Activated CD8-positive, alpha-beta memory T cell treated with anti-CD3 and anti-CD28 coated beads, Interleukin-2, amount 50 U/mL, for 24 hours (primary cell): Measurements from ENCODE around the gene DLG1.

Experiments used
- DNase-seq: peaks from one replicate; pipeline ENCODE4 v3.0.0-alpha.2; 2020; ENCODE audit errors: extremely low read depth

DLG1 gene

DNA sequence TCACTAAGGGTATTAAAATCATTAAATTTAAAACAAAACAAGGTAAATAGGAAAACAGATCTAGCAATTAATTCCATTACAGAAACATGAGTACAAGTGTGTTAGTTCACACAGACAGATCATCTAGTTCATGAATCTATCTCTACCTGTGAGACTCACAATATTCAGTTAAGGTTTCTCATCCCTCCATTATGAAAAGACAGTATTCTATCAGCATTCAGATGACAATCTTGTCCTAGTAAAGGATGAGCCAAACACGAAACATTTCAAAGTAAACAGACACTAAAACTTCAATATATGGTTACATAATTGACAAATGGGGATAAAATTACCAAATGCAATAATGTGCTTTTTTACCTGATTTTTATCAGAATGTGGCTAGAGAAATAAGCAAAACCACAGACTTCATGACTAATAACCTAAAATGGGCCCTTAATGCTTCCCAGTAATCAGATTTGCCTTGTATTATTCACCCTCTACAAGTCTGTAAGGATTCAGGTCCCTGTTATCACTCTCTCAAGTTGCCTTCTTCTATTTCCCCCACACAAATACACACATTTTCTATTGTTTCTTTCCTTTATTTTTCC, 126.8 kb downstream of the DLG1 start:
- DNase-seq = no peak

DNA sequence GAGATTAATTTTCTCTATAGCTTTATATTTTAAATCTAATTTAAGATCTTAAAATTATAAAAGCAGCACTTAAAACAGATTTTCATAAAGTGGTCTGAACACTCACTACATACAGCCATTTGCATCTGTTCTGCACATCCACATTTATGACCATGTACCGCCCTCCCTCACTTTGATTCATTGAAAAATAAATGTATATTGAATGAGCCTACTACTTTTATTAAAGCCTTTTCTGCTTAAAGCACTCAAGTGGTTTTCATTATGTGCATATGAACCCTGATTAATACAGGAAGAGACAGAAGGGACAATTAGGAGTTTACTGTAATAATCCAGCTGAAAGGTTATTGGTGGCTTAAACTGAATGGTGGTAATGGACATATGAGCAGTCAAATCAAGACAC, 129.4 kb downstream of the DLG1 start:
- no peak for DNase-seq

DNA sequence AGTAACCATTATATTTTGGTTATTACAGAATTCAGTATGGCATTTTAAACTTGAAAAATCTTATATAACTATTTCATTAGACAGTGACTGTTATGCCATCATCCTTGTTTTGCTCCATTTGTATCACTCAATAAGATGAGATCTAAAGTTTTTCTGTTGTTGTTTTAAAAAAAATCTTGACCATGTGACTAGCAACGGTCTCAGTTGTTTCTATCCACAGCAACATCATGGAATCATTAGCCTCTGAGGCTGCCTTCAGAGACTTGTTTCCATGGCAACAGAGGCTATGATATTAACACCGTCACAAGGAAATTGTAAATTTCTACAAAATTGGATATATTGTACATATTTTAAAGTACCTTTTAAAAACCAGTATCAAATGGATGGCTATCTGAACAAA, 129.8 kb downstream of the DLG1 start:
- DNase-seq = no peak

DNA sequence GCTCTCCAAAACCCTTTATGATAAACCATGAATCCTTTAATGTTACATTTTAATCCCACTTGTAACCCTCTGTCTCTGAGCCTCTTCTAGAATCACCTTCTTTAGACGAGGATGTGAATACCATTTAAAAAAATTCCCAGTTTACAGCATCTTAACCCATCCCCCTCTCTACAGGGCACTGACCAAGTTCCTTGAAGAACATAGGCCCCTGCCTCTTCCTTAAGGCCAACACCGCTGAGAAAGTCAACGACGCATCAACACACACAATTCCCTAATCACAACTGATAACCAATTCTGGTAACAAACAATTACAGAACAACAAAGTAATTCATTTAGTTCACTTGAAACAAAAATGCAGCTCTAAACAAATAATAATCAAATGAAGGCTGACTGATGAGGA, 130.3 kb downstream of the DLG1 start:
- no peak for DNase-seq

DNA sequence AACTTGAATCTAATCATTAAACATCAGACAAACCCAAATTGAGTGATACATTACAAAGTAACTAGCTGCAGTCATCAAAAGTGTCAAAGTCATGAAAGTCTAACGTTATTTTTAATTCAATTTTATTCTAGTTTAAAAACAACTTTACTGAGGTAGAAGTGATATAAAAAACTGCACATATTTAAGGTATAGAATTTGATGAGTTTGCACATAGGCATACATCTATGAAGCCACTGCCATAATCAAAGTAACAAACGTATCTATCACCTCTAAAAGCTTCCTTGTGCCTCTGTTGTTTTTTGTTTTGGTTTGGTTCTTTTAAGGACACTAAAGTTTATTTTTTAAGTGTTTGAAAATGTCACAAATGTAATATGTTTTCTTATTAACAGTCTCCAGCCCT, 130.9 kb downstream of the DLG1 start:
- DNase-seq = no peak

DNA sequence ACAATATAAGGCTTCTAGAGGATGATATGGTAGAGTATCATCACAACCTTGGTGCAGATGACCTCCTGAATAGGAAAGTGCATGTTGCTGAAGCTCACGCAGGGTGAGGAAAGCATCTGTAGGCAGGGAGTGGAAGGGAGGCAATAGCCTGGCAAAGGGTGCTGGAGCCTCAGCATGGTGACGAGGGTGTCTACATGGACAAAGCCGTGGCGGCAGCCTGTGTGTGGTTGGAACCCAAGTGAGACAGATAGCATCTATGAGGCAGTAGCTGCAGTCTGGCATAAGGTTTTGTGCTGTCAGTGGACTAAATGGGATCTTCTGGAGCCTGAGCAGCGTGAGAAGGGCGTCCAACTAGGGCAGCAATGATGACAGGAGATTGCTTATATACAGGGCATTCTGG, 132.5 kb downstream of the DLG1 start:
- DNase-seq = no peak

DNA sequence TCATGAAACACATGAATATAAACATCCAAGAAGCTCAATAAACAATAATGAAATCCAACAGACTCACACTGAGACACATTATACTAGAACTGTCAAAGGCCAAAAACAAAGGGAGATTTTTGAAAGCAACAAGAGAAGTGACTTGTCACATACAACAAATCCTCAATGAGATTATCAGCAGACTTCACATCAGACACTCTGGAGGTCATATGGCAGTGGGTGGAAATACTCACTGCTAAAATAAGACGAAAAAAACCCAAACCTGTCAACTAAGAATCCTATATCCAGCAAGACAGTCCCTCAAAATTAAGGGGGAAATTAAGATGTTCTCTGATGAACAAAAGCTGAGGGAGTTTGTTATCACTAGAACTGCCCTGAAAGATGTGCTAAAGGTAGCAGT, 143.4 kb downstream of the DLG1 start:
- DNase-seq = no peak

DNA sequence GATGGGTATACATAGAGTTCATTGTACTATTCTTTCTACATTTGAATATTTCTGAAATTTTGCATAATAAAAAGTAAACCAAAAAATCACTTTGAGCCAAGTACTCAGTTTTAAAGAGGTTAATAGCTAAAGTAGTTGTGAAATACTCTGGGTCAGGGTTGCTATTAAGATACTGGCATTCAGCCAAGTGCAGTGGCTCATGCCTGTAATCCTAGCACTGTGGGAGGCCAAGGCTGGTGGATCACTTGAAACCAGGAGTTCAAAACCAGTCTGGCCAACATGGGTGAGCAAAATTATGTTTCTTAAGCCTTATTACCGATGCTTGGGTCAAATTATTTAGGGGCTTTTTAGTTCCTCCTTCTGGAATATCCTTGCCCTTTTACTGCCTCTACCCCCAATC, 146.8 kb downstream of the DLG1 start:
- DNase-seq = no peak

DNA sequence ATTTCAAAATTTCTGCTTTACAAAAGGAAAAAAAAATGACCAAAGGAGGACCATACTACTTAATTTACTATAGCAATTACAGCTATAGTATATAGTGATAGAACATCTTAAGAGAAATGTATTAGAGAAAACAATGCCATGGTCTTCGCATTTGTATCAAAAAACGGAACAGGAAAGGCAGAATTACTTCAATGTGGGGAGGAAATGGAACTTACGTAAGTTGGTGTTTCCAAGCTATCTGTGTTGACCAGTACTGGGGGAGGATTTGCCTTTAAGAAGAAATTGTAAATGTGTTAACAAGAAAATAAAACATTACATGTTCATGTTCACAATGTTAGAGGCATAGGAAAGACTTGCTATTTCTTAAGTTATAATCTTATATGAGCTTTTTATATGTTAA, 148.9 kb downstream of the DLG1 start:
- no peak for DNase-seq

DNA sequence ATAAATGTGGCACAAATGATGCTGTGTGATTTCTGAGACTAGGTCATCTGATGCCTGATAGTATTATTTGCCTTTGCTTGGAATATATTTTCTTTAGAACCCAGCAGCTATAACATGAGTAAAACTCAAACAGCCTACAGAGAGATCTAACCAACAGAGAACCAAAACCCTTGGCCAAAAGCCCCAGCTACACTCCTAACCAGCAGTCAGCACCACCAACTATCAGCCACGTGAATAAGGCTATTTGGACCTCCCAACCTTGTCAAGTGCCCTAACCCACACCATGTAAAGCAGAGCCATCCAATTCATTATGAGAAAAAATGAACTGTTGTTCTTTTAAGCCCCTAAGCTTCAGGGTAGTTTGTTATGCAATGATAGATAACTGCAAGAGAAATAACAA, 154.2 kb downstream of the DLG1 start:
- no peak for DNase-seq

DNA sequence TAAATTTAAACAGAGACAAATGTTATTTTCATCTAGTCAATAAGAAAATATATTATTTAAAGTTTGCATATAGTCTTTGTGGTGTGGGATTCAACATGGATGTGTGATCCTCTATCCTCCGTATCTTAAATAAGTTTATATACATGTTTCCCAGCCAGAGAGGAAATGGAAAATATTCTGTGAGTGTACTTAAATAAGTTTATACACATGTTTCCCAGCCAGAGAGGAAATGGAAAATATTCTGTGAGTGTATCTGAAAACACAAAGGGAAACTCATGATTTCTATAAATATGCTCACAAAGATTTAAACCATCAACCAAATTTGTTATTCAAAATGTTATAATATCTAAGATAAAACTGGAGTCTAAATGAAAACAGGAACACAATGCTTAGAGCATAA, 158.8 kb downstream of the DLG1 start:
- no peak for DNase-seq

DNA sequence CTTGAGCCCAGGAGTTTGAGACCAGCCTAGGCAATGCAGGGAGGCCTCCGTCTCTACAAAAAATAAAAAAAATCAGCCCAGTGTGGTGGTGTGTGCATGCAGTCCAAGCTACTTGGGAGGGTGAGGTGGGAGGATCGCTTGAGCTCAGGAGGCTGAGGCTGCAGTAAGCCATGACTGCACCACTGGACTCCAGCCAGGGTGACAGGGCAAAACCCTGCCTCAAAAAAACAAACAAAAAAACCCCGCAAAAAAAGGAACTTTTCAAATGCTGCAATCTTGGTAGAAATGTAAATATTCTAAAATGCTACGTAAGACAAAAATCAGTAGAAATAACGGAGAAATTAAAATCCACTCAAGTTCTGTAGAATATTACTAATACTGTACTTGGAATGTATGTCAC, 160.7 kb downstream of the DLG1 start:
- no peak for DNase-seq

DNA sequence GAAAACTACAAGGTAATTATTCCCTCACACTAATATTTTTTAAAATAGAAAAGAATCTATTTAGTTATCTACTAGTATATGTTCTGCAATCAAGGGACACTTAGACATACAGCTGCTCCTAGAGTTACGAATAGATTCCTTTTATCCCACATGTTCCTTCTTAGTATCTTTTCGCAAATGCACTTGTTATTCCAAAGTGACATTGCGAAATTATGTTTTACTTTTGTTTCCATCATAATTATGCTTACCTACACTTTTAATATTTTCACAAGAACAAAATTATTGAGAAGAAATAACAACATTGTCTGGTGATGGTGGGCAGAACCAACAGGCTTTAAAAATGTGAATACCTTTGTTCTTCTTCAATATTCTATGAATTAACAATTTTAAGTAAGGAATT, 161.7 kb downstream of the DLG1 start:
- DNase-seq = no peak

DNA sequence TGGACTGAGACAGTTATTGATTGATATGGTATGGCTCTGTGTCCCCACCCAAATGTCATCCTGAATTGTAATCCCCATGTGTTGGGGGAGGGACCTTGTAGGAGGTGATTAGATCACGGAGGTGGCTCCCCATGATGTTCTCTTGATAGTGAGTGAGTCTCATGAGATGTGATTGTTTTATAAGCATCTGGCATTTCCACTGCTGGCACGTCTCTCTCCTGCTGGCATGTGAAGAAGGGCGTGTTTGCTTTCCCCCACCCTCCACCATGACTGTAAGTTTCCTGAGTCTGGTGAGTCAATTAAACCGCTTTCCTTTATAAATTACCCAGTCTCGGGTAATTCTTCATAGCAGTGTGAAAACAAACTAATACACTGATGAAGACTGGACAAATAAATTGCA, 163.2 kb downstream of the DLG1 start:
- no peak for DNase-seq

DNA sequence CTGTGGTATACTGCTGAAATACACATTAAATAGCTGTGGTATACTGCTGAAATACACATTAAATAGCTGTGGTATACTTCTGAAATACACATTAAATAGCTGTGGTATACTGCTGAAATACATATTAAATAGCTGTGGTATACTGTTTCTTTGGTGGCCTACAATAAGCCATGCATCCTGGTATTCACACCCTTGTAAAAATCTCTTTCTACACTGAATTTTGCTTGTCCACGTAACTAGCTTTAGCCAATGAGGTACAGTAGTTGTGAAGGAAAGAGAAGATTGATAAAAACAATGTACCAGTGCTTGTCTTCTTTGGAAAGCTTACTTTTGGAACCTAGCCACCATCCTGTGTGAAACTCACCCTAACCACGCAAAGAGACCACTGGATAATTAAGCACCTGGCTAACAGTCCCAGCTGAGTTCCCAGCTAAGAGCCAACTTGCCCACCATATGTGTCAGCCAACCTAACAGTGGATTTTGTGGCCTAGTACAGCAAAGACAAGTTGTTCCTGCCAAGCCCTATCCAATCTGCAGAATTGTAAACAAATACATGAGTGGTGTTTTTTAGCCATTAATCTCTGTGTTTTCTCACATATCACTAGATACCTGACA, 165.4 kb downstream of the DLG1 start:
- no peak for DNase-seq

DNA sequence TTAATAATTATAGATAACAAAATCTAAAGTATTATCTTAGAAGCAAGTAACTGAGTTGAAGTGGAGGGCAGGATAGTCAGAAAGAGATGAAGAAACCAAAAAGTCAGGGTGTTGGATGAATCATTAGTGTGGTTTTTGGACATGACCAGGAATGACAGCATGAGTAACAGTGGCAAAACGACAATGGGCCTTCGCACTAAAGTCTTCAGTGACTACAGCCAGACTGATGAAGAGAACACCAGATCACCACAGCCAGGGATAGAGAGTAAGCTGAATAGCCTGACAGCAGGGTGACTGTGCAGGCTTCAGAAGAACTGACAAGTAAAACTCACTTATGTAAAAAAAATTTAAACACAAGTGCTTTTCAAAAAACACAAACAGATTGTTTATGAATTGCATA, 172.8 kb downstream of the DLG1 start:
- no peak for DNase-seq

DNA sequence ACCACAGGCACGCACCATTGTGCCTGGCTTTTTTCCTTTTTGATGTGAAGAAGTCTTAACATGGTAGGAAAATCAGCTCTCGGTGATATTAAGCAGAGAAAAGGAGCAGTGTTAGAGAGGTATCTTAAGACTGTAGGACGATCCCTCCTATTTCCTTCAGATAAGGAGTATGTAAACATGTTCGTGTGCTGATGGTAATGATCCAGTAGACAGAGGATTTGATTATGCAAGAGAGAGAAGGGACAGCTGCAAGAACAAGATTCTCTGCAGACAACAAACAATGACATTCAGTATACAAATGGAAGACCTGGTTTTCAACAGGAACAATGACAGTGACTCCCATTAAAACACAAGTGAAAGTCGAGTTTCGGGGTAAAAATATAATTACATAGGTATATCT, 173.7 kb downstream of the DLG1 start:
- DNase-seq = no peak

DNA sequence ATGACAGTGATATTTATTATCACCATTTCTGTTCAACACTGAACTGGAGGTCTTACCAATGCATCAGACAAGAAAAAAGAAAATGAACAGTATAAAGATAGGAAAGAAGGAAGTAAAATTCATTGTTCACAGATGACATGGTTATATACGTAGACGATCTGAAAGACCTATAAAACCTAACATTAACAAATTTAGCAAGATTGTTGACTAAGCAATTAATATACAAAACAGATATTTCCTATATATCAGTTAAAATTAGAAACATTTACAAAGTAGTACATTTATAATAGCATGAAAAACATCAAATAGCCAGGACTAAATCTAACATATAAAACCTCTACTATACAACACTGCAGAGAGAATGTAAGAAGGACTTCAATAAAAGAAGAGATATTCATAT, 176.0 kb downstream of the DLG1 start:
- DNase-seq = no peak

DNA sequence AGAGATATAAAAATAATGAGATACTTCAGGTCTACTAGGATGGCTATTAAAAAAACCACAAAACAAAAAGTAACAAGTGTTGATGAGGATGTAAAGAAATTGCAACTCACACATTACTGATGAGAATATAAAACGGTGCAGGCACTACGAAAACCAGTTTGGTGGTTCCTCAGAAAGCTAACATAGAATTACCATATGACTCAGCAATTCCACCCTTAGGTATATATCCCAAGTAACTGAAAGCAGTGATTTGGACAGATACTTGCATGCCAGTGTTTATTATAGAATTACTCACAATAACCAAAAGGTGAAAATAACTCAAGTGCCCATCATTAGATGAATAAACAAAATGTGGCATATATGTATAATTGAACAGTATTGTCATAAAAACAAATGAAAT, 181.3 kb downstream of the DLG1 start:
- DNase-seq = no peak

DNA sequence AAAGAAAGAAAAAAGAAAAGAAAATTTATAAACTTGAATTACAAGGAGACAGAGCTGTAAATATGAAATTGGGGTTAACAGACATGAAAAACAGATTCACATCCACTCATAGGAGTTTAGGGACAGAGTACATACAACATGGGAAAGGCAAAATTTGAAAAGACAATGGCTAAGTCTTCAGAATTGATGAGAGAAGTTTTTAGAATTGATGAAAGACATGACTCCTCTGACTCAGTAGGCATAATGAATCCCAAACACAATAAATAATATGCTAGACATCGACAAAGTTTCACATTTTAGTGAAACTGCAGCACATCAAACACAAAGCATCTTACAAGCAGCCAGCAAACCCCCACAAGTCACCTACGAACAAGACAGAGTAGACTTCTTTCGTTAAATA, 184.4 kb downstream of the DLG1 start:
- DNase-seq = no peak

DNA sequence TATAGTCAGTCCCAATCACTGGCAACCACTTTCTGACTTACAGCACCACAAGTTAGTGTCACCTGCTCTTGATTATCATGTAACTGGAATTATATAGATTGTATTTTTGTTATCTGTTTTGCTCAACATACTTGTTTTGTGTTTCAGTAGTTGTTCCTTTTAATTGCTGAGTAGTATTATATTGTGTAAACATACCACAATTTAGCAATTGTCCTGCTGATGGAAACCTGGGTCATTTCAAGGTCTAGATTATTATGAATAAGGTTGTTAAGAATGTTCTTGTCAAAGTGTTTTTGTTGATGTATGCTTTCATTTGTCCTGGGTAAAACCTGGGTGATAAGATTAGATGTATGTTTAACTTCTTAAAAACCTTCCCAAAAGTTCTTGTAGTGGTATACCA, 186.7 kb downstream of the DLG1 start:
- no peak for DNase-seq

DNA sequence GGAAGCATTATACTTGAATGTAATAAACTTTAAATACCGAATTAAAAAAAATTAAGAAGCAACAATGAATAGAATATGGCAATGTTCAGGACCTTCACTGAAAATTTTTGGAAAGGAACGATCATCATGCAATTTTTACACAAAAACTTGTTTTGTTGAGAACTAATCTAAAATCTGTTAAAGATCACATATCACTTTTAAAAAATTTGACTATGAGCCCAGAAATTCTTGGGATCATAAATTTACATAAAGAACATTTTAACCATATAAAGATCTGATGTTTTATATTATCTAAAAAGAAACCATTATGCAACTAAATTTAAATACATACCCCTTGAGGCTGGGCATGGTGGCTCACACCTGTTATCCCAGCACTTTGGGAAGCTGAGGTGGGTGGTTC, 192.6 kb downstream of the DLG1 start:
- no peak for DNase-seq

DNA sequence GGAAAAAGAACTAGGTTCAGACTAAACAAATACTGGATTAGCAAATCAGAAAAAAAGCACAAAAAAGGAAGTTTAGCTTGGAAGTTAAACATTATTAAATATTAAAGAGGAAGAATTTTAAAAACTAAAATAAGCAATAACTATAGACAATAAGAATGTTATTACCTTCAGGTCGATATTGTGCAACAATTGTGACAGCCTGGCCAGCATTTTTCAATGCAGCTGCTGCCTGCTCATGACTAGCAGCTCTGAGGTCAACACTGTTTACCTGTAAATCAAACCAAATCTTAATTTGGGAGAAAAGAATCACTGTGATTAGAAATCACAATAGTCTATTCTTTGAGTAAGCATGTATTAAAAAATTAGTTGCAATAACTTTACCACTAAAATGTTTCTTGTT, 193.7 kb downstream of the DLG1 start:
- DNase-seq = no peak

DNA sequence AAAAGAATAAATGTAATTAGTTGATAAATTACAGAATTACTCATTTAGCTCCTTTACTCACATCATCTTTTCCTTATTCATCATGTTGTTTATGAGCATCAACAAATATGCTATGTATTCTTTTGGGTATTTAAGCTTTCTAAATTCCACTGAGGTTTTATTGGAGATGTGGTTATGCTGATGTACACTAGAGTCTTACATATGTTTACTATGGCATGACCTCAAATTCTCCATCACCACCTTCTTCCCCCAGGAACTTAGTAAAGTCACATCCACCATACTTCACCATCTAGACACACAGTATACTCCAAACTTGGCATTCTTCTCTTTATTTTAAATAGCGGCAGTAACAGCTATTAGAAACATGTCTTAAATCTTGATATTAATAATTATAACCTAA, 194.6 kb downstream of the DLG1 start:
- DNase-seq = no peak
